Measurements from ENCODE around the gene WAPL. TPM values are rescaled to one million over a fixed set of nuclear protein-coding genes. Genes with fewer than 3 reads are reported as not detected.
"Not testable (repeated sequence)": the region's sequence is repeated elsewhere in the genome, so short reads cannot be mapped to it uniquely, and the experiment has no call there.

Gene WAPL
- polyA plus RNA-seq, 3 donors, result 17.8 to 26.5 (median 18.3) TPM

GRCh38 chr10:86533328-86533727, 11.7 kb upstream of the WAPL start:
- TF ChIP-seq CTCF (IDR thresholded peaks at IDR 0.05), result no peak
- Histone ChIP-seq H3K36me3 (replicated peaks in 1 of 2; ENCODE audit: control insufficient read depth in 1 of 2, insufficient read depth in 2 of 2, low read length in 2 of 2) (no peaks in the 10 kb centered on the region), H3K9ac (ENCODE audit: insufficient read depth, low read length, poor library complexity, severe bottlenecking) (no peak overlapping the region), H3K27ac (ENCODE audit: low read depth in 1 of 2, low read length in 2 of 2) (no peak overlapping the region), H3K79me2 (ENCODE audit: insufficient read depth, low read length) (no peaks in the 10 kb centered on the region), H3K27me3 (ENCODE audit: control insufficient read depth in 2 of 2, insufficient read depth in 2 of 2, low read length in 2 of 2) (peaks cover 0 to 27% of the 10 kb centered on the region in 2 donors), H4K20me1 (ENCODE audit: insufficient read depth, low read length) (no peaks in the 10 kb centered on the region), H2AFZ (ENCODE audit: insufficient read depth, low read depth, low read length, poor library complexity, severe bottlenecking) (no peak overlapping the region), H3K4me1 (ENCODE audit: control insufficient read depth in 1 of 2, insufficient read depth in 2 of 2, low read length in 2 of 2) (peaks cover 14 to 18% of the 10 kb centered on the region in 2 donors), H3K9me3 (replicated peaks in 1 of 2; ENCODE audit: control insufficient read depth in 1 of 2, insufficient read depth in 1 of 2, low read length in 2 of 2) (peaks cover 0 to 3% of the 10 kb centered on the region in 2 donors), H3K4me3 (replicated peaks in 1 of 3; ENCODE audit: low read depth in 2 of 3, low read length in 3 of 3) (no peak overlapping the region), H3K4me2 (replicated peaks; ENCODE audit: extremely low read depth, low read length, poor library complexity, severe bottlenecking) (no peak overlapping the region)
- Mint-ChIP-seq H3K27ac (no peak overlapping the region), H3K4me3 (no peak overlapping the region), H3K4me1 (peaks cover 10% of the 10 kb centered on the region), H3K27me3 (ENCODE audit: low read depth in 3 of 3) (peaks cover 19 to 41% (median 28%) of the 10 kb centered on the region in 3 donors), H3K9me3 (peaks cover 0 to 12% (median 7%) of the 10 kb centered on the region in 7 donors), H3K36me3 (peaks cover 0 to 6% of the 10 kb centered on the region in 2 donors)
- 100% methylated on average over 2 of the region's 2 CpGs for WGBS (ENCODE audit: insufficient coverage)
- intact Hi-C loops (cut with micrococcal nuclease), result no loop called here
- DNase-seq, result no peak

- H3K9me3 Mint-ChIP-seq; H3K27ac ChIP-seq (ENCODE audit: low read depth in 1 of 2, low read length in 2 of 2); H3K9ac ChIP-seq (ENCODE audit: insufficient read depth, low read length, poor library complexity, severe bottlenecking); H3K9me3 ChIP-seq (replicated peaks in 1 of 2; ENCODE audit: control insufficient read depth in 1 of 2, insufficient read depth in 1 of 2, low read length in 2 of 2); DNase-seq; H4K20me1 ChIP-seq (ENCODE audit: insufficient read depth, low read length); intact Hi-C loops (cut with micrococcal nuclease); H3K36me3 Mint-ChIP-seq; H3K4me1 Mint-ChIP-seq; H3K4me1 ChIP-seq (ENCODE audit: control insufficient read depth in 1 of 2, insufficient read depth in 2 of 2, low read length in 2 of 2); H3K4me3 Mint-ChIP-seq; H3K27me3 ChIP-seq (ENCODE audit: control insufficient read depth in 2 of 2, insufficient read depth in 2 of 2, low read length in 2 of 2); H3K79me2 ChIP-seq (ENCODE audit: insufficient read depth, low read length); H3K36me3 ChIP-seq (replicated peaks in 1 of 2; ENCODE audit: control insufficient read depth in 1 of 2, insufficient read depth in 2 of 2, low read length in 2 of 2); H2AFZ ChIP-seq (ENCODE audit: insufficient read depth, low read depth, low read length, poor library complexity, severe bottlenecking); H3K27me3 Mint-ChIP-seq (ENCODE audit: low read depth in 3 of 3); H3K27ac Mint-ChIP-seq; H3K4me2 ChIP-seq (replicated peaks; ENCODE audit: extremely low read depth, low read length, poor library complexity, severe bottlenecking); H3K4me3 ChIP-seq (replicated peaks in 1 of 3; ENCODE audit: low read depth in 2 of 3, low read length in 3 of 3): not testable (repeated sequence)
- 82% methylated on average over 3 of the region's 3 CpGs for WGBS (ENCODE audit: insufficient coverage)
Observed at GRCh38 chr10:86528736-86529135, 7.1 kb upstream of the WAPL start.

Data from CD14-positive monocyte (primary cell).